Endothelial cell of umbilical vein (primary cell): ENCODE data around the gene CENPQ. TPM values are rescaled to one million over a fixed set of nuclear protein-coding genes. Genes with fewer than 3 reads are reported as not detected.

Source experiments
- BruUV-seq: library from RNA; stranded (reverse); fragments of 400-500 nt; replicated peaks from 2 replicates; lab custom pipeline; 2021; lab: Mats Ljungman, UMichigan
- CTCF ChIA-PET: fragments of 300-600, 350-600 bp; sonication (Branson Sonifier 250); formaldehyde crosslinking; loops from one replicate; lab custom pipeline; 2021; ENCODE audit warnings: antibody characterized with exemption, inconsistent platforms; lab: Charles Lee
- POLR2A ChIA-PET: fragments of 300-600, 350-600 bp; sonication (Branson Sonifier 250); formaldehyde crosslinking; loops from one replicate; lab custom pipeline; 2021; ENCODE audit warnings: antibody characterized with exemption, inconsistent platforms; lab: Charles Lee
- DNase-seq: peaks from one replicate; pipeline ENCODE4 v3.0.0-alpha.2; 2011; ENCODE audit warnings: low read depth, low spot score
- FAIRE-seq: peaks from 2 replicates; lab custom pipeline; 2011; peaks lifted over from hg19 to GRCh38; lab: Jason Lieb, UNC
- H2AFZ ChIP-seq: 2 replicates; pipeline ENCODE4 v1.6.0; 2012; ENCODE audit warnings: low read depth, low read length, control low read depth, inconsistent platforms
- H3K27ac ChIP-seq: 2 replicates; pipeline ENCODE4 v1.5.1; 2011; ENCODE audit warnings: low read depth, mild to moderate bottlenecking, control low read depth, low read length, moderate library complexity; ENCODE audit not compliant: insufficient read depth
- H3K27me3 ChIP-seq, 2 experiments: 2 replicates each; pipeline versions ENCODE4 v1.6.0 to v1.6.1; 2011; ENCODE audit warnings: low read length in 2 of 2, mixed read lengths in 1 of 2; ENCODE audit not compliant: control insufficient read depth in 2 of 2, insufficient read depth in 2 of 2
- H3K36me3 ChIP-seq, 2 experiments: 2 replicates in 1 of 2; 3 replicates in 1 of 2; pipeline ENCODE4 v1.5.1; 2011; ENCODE audit warnings: low read length in 2 of 2, mild to moderate bottlenecking in 1 of 2, moderate library complexity in 1 of 2; ENCODE audit not compliant: control insufficient read depth in 2 of 2, insufficient read depth in 2 of 2; ENCODE audit errors: extremely low read depth in 1 of 2
- H3K4me1 ChIP-seq: 3 replicates; pipeline ENCODE4 v1.5.1; 2011; ENCODE audit warnings: mild to moderate bottlenecking, low read length; ENCODE audit not compliant: control insufficient read depth, insufficient read depth; ENCODE audit errors: extremely low read depth
- H3K4me2 ChIP-seq: 2 replicates; pipeline ENCODE4 v1.6.1; 2011; ENCODE audit warnings: low read length, control low read depth, mixed read lengths; ENCODE audit not compliant: insufficient read depth
- H3K4me3 ChIP-seq, 3 experiments: fragments of 200-600 bp in 1 of 3; sonication (generic), shearing (Covaris generic) in 1 of 3; replicated peaks in 1 of 3; 2 replicates each; pipeline ENCODE4 v1.5.1; 2011 to 2016; ENCODE audit warnings: control low read depth in 3 of 3, low read length in 3 of 3, mild to moderate bottlenecking in 2 of 3, inconsistent platforms in 1 of 3, low read depth in 1 of 3, moderate library complexity in 1 of 3; ENCODE audit not compliant: insufficient read depth in 1 of 3
- H3K79me2 ChIP-seq: 2 replicates; pipeline ENCODE4 v1.6.0; 2012; ENCODE audit warnings: low read length, inconsistent platforms; ENCODE audit not compliant: control insufficient read depth, insufficient read depth
- H3K9ac ChIP-seq: replicated peaks from 2 replicates; pipeline ENCODE3; 2011; ENCODE audit warnings: low read length, control low read depth; ENCODE audit not compliant: insufficient read depth; ENCODE audit errors: extremely low read depth
- H3K9me1 ChIP-seq: replicated peaks from 3 replicates; pipeline ENCODE4 v1.6.0; 2011; ENCODE audit warnings: mild to moderate bottlenecking, low read length; ENCODE audit not compliant: control insufficient read depth, insufficient read depth; ENCODE audit errors: extremely low read depth
- H3K9me3 ChIP-seq: replicated peaks from 2 replicates; pipeline ENCODE4 v1.5.1; 2012; ENCODE audit warnings: low read length, inconsistent platforms; ENCODE audit not compliant: control insufficient read depth, insufficient read depth
- H4K20me1 ChIP-seq: replicated peaks from 2 replicates; pipeline ENCODE3; 2011; ENCODE audit warnings: mild to moderate bottlenecking, low read length; ENCODE audit not compliant: control insufficient read depth, insufficient read depth; ENCODE audit errors: extremely low read depth
- EZH2 ChIP-seq: IDR thresholded peaks from 2 replicates; pipeline ENCODE4 v1.6.1; 2012; ENCODE audit warnings: borderline replicate concordance, low read depth, mild to moderate bottlenecking, moderate library complexity, low read length, inconsistent platforms; ENCODE audit not compliant: severe bottlenecking
- FOS ChIP-seq: IDR thresholded peaks from 2 replicates; pipeline ENCODE4 v1.6.1; 2011; ENCODE audit warnings: mild to moderate bottlenecking, low read length, moderate library complexity, borderline replicate concordance; ENCODE audit not compliant: insufficient read depth
- GATA2 ChIP-seq: IDR thresholded peaks from 2 replicates; pipeline ENCODE4 v1.7.0; 2011; ENCODE audit warnings: low read depth, mild to moderate bottlenecking, moderate library complexity, mixed read lengths, low read length; ENCODE audit not compliant: insufficient read length, insufficient read depth
- JUN ChIP-seq: IDR thresholded peaks from 2 replicates; pipeline ENCODE4 v1.6.1; 2011; ENCODE audit warnings: borderline replicate concordance, low read depth; ENCODE audit not compliant: insufficient read length, insufficient read depth
- MYC ChIP-seq: IDR thresholded peaks from one replicate; pipeline ENCODE4 v1.6.1; 2011; ENCODE audit warnings: mild to moderate bottlenecking, low read depth, low read length
- POLR2A ChIP-seq: IDR thresholded peaks from 2 replicates; pipeline ENCODE4 v1.6.1; 2012; ENCODE audit warnings: low read depth, mild to moderate bottlenecking, control low read depth, low read length
- POLR2AphosphoS5 ChIP-seq: IDR thresholded peaks from 2 replicates; pipeline ENCODE4 v1.6.1; 2012; ENCODE audit warnings: low read depth, mild to moderate bottlenecking, control low read depth, low read length, moderate library complexity; ENCODE audit not compliant: insufficient read depth
- dilution Hi-C: fragments of 300-500 bp; cut with MboI; formaldehyde crosslinking; loops from one replicate; pipeline ENCODE4 v1.15.0; 2019; ENCODE audit warnings: low sequenced_read_pairs; ENCODE audit not compliant: extremely low pct_ligation_motif_present
- intact Hi-C: fragments of 100-400 bp; cut with micrococcal nuclease; formaldehyde crosslinking; loops from one replicate; pipeline ENCODE4 v1.10.0; 2022
- polyA plus RNA-seq, 4 experiments: library from polyadenylated mRNA; depleted of rRNA in 3 of 4; stranded (reverse) in 3 of 4; unstranded in 1 of 4; fragments of >200 nt; gene quantifications; 2 replicates each; pipeline versions ENCODE4 v1.2.1 to v1.2.3, GENCODE V29; 2011 to 2012; ENCODE audit warnings: missing spikeins in 1 of 4
- total RNA-seq: library from RNA; stranded (reverse); gene quantifications from 2 replicates; pipeline ENCODE4 v1.2.3, GENCODE V29; 2021
- TF ChIP-seq, protein P1 (sequence below): IDR thresholded peaks from 2 replicates; pipeline ENCODE4 v1.6.1; 2011; ENCODE audit not compliant: insufficient read depth, insufficient read length
- TF ChIP-seq, protein P2 (sequence below), 2 donors: IDR thresholded peaks; 1 replicate in 1 of 2; 2 replicates in 1 of 2; pipeline ENCODE4 v1.5.1; 2011; ENCODE audit warnings: low read length in 2 of 2, mild to moderate bottlenecking in 2 of 2, moderate library complexity in 2 of 2, control low read depth in 1 of 2, inconsistent platforms in 1 of 2, low read depth in 1 of 2; ENCODE audit not compliant: insufficient read depth in 1 of 2; ENCODE audit errors: extremely low read depth in 1 of 2

Gene CENPQ
- total and polyA plus RNA-seq, 2 donors (not counting 3 experiments of a cell fraction or from before 2014, with no cell fraction given), result 3.3 to 8.0 TPM

DNA sequence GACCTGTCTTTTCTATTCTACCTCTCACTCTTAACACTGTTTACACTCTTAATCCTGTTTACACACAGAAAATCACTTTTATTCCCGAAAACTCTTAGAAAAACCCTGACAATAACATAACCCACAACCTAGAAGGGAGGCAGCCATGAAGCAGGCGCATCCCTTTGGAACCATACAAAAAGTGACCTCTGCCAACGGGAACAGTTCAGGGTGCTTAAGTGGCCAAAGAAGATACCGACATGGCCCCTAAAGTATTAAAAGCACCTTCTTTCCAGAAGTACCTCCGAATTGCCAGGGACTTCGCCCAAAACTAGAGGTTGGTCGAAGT lies 607 bp upstream of the CENPQ start:
- TSS peak; percentile 66 for BruUV-seq
- H3K9ac ChIP-seq, result peak overlapping the region; percentile 77
- no peaks in the 10 kb centered on the region for H4K20me1 ChIP-seq
- no peaks in the 10 kb centered on the region for H3K36me3 ChIP-seq
- H3K79me2 ChIP-seq, result peaks cover 17% of the 10 kb centered on the region
- H3K27me3 ChIP-seq, result no peaks in the 10 kb centered on the region
- peak overlapping the region; percentile 68 for H3K27ac ChIP-seq
- H3K4me3 ChIP-seq, result peak overlapping the region; percentile 66 to 96 (median 92)
- FAIRE-seq, result no peak
- DNase-seq, result no peak
- ChIA-PET POLR2A (no interaction called here), CTCF (interaction anchor here (1.0 kb wide), 1 partner anchor 9 kb away, joined by 5 read pairs; no protein-coding TSS in a partner anchor)
- intact Hi-C loops (no loop called here), dilution Hi-C loops (no loop called here)
- TF ChIP-seq MYC, result no peak
- TF ChIP-seq, protein P1, sequence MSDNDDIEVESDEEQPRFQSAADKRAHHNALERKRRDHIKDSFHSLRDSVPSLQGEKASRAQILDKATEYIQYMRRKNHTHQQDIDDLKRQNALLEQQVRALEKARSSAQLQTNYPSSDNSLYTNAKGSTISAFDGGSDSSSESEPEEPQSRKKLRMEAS, result no peak
- no peak for TF ChIP-seq POLR2A
- TF ChIP-seq GATA2, result no peak
- TF ChIP-seq EZH2, result no peak
- TF ChIP-seq, protein P2, sequence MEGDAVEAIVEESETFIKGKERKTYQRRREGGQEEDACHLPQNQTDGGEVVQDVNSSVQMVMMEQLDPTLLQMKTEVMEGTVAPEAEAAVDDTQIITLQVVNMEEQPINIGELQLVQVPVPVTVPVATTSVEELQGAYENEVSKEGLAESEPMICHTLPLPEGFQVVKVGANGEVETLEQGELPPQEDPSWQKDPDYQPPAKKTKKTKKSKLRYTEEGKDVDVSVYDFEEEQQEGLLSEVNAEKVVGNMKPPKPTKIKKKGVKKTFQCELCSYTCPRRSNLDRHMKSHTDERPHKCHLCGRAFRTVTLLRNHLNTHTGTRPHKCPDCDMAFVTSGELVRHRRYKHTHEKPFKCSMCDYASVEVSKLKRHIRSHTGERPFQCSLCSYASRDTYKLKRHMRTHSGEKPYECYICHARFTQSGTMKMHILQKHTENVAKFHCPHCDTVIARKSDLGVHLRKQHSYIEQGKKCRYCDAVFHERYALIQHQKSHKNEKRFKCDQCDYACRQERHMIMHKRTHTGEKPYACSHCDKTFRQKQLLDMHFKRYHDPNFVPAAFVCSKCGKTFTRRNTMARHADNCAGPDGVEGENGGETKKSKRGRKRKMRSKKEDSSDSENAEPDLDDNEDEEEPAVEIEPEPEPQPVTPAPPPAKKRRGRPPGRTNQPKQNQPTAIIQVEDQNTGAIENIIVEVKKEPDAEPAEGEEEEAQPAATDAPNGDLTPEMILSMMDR (IDR thresholded peaks at IDR 0.05; ENCODE audit: extremely low read depth in 1 of 2, insufficient read depth in 1 of 2, low read depth in 1 of 2, low read length in 2 of 2), result no peak
- no peak for TF ChIP-seq POLR2AphosphoS5
- TF ChIP-seq FOS, result no peak
- no peak for TF ChIP-seq JUN
- no peaks in the 10 kb centered on the region for H3K9me1 ChIP-seq
- no peaks in the 10 kb centered on the region for H3K9me3 ChIP-seq
- H2AFZ ChIP-seq, result peak overlapping the region; percentile 63
- H3K4me2 ChIP-seq, result peak overlapping the region; percentile 92
- peaks cover 19% of the 10 kb centered on the region for H3K4me1 ChIP-seq
